Cortex of kidney (tissue), 1 donor: ENCODE measurements around the gene TMEM232.

ENCODE experiments used
- DNase-seq: peaks from one replicate; lab custom pipeline; 2025; lab: John Stamatoyannopoulos, UW

TMEM232 gene

GRCh38 chr5:110517396-110517795, 209.1 kb downstream of the TMEM232 start:
- DNase-seq, result no peak

- DNase-seq, result no peak
Measured at GRCh38 chr5:110514030-110514429, 212.4 kb downstream of the TMEM232 start.

- DNase-seq, result no peak
Measured at GRCh38 chr5:110512266-110512665, 214.2 kb downstream of the TMEM232 start.

GRCh38 chr5:110510146-110510545, 216.3 kb downstream of the TMEM232 start:
- DNase-seq, result no peak

GRCh38 chr5:110507972-110508371, 218.5 kb downstream of the TMEM232 start:
- no peak for DNase-seq

- DNase-seq, result no peak
Measured at GRCh38 chr5:110506378-110506777, 220.1 kb downstream of the TMEM232 start.

GRCh38 chr5:110496276-110496675, 230.2 kb downstream of the TMEM232 start:
- DNase-seq, result no peak

GRCh38 chr5:110492446-110492845, 234.0 kb downstream of the TMEM232 start:
- no peak for DNase-seq

- no peak for DNase-seq
Measured at GRCh38 chr5:110478895-110479294, 247.6 kb downstream of the TMEM232 start.

- DNase-seq, result no peak
Measured at GRCh38 chr5:110477911-110478310, 248.6 kb downstream of the TMEM232 start.

GRCh38 chr5:110476164-110476563, 250.3 kb downstream of the TMEM232 start:
- DNase-seq, result no peak

GRCh38 chr5:110475529-110475928, 250.9 kb downstream of the TMEM232 start:
- DNase-seq, result no peak

GRCh38 chr5:110469486-110469885, 257.0 kb downstream of the TMEM232 start:
- no peak for DNase-seq

GRCh38 chr5:110463106-110463505, 263.4 kb downstream of the TMEM232 start:
- no peak for DNase-seq

- DNase-seq, result no peak
Measured at GRCh38 chr5:110460837-110461236, 265.6 kb downstream of the TMEM232 start.

- DNase-seq, result no peak
Measured at GRCh38 chr5:110458313-110458712, 268.2 kb downstream of the TMEM232 start.

GRCh38 chr5:110442856-110443255, 283.6 kb downstream of the TMEM232 start:
- no peak for DNase-seq

- DNase-seq, result no peak
Measured at GRCh38 chr5:110441035-110441434, 285.4 kb downstream of the TMEM232 start.

GRCh38 chr5:110440058-110440457, 286.4 kb downstream of the TMEM232 start:
- no peak for DNase-seq

GRCh38 chr5:110439296-110439695, 287.2 kb downstream of the TMEM232 start:
- DNase-seq, result no peak

GRCh38 chr5:110435207-110435606, 291.3 kb downstream of the TMEM232 start:
- no peak for DNase-seq

GRCh38 chr5:110431603-110432002, 294.9 kb downstream of the TMEM232 start:
- DNase-seq, result no peak

GRCh38 chr5:110414360-110414759, 312.1 kb downstream of the TMEM232 start:
- no peak for DNase-seq

GRCh38 chr5:110413856-110414255, 312.6 kb downstream of the TMEM232 start:
- no peak for DNase-seq

GRCh38 chr5:110409571-110409970, 316.9 kb downstream of the TMEM232 start:
- DNase-seq, result no peak
